ENCODE data around the gene WNT1. TPM values are rescaled to one million over a fixed set of nuclear protein-coding genes. Genes with fewer than 3 reads are reported as not detected.

Gene WNT1
- total and polyA plus RNA-seq, 10 of the 15 experiments (the other 5 are each of a cell fraction or from before 2014, with no cell fraction given) = not detected

- TF ChIP-seq CTCF (IDR thresholded peaks at IDR 0.05 in 2 of 3, conservative IDR thresholded peaks at IDR 0.05 in 1 of 3; ENCODE audit: control insufficient read depth in 2 of 3, extremely low read depth in 1 of 3, insufficient read depth in 1 of 3, low read depth in 3 of 3, low read length in 3 of 3) (peak in 1 of 3 experiments; percentile 7; a peak in 2 of 6 replicates), YY1 (IDR thresholded peaks at IDR 0.05; ENCODE audit: low read depth, low read length) (no peak), GATAD2B (conservative IDR thresholded peaks at IDR 0.05; ENCODE audit: low read depth) (peak; percentile 66; the same call in 1 of the 2 replicates)
Measured at GRCh38 chr12:48969833-48970701, 8.1 kb upstream of the WNT1 start (continued).

DNA sequence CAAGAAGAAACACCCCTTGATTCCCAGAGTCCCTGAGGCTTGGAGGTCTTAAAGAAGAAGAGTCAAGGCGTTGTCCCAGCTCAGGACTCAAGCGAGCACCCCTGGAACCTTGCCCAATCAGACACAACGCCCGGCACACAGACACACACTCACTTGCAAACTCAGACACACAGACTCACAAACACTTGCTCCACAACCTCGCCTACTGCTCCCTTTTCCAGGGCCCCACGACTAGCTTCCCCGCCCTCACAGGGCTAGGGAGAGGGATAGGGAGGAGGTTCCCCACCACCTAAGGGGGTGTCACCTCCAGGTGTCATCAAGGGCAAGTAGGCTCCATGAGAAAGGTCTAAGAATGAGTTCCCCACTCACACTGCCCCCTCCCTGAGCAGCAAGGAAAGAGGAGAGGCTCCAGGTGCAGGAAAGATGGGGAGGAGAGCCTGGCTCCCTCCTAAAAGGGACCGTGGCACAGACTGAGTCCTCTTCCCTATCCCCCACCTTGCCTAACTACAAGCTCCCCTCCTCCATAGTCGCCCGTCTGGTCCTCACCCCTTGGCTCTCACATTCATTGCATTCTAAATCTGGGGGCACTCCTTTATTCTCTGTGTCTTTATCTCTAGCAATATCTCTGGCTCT lies 7.3 kb upstream of the WNT1 start:
- DNase-seq (ENCODE audit: low read depth, low spot score) (no peak), FAIRE-seq (no peak), ATAC-seq (no peak)
- Histone ChIP-seq H3K27ac (ENCODE audit: control insufficient read depth, insufficient read depth) (no peak overlapping the region), H3K36me3 (ENCODE audit: control insufficient read depth in 2 of 2, insufficient read depth in 2 of 2, low read length in 1 of 2) (no peaks in the 10 kb centered on the region), H3K4me1 (ENCODE audit: control insufficient read depth, insufficient read depth, low read length) (peaks cover 47% of the 10 kb centered on the region), H2AFZ (ENCODE audit: control insufficient read depth, low read depth, low read length) (no peak overlapping the region), H3K4me3 (peak overlapping the region; percentile 40; the same call in 1 of the 2 replicates), H4K20me1 (ENCODE audit: control insufficient read depth, insufficient read depth) (no peaks in the 10 kb centered on the region), H3K9ac (ENCODE audit: control insufficient read depth, insufficient read depth, low read length) (no peak overlapping the region), H3K27me3 (replicated peaks in 1 of 2; ENCODE audit: control insufficient read depth in 2 of 2, insufficient read depth in 2 of 2, low read length in 1 of 2) (peaks cover 19 to 30% of the 10 kb centered on the region in 2 experiments), H3K79me2 (ENCODE audit: control insufficient read depth, insufficient read depth, low read length) (no peaks in the 10 kb centered on the region), H3K9me3 (replicated peaks; ENCODE audit: control insufficient read depth, insufficient read depth, low read length) (no peaks in the 10 kb centered on the region), H3K4me2 (ENCODE audit: control insufficient read depth, insufficient read depth) (peak overlapping the region; percentile 63; the same call in 1 of the 2 replicates)
- RAD21 ChIA-PET (ENCODE audit: unreplicated experiment) = interaction anchor here (1.1 to 4.3 kb wide), 4 partner anchors 8 to 18 kb away, joined by 3 to 35 read pairs (median 6); partner anchors contain the start of genes ARF3 and WNT1
- intact Hi-C loops (cut with micrococcal nuclease; ENCODE audit: unreplicated experiment) (no loop called here), in situ Hi-C loops (cut with MboI) (no loop called here)
- WGBS (ENCODE audit: insufficient coverage, insufficient replicate concordance, low lambda C conversion rate, missing lambda C conversion rate) = 47% methylated on average over 10 of the region's 10 CpGs
- POLR2A ChIA-PET = interaction anchor here (0.6 to 7.4 kb wide), 4 partner anchors 15 to 293 kb away, joined by 3 to 86 read pairs (median 3); partner anchors contain the start of gene ARF3
- BruUV-seq (replicated peaks) = no TSS peak
- SMC1A ChIA-PET (ENCODE audit: uncharacterized antibody, unreplicated experiment) = interaction anchor here (1.0 to 2.2 kb wide), 2 partner anchors 14 to 36 kb away, joined by 3 to 9 read pairs; no protein-coding TSS in a partner anchor
- CTCF ChIA-PET = interaction anchor here (0.6 to 7.1 kb wide), 9 partner anchors 8 to 155 kb away, joined by 3 to 65 read pairs (median 4); no protein-coding TSS in a partner anchor
- TF ChIP-seq MXI1 (IDR thresholded peaks at IDR 0.05; ENCODE audit: low read depth, low read length) (no peak), NFIC (IDR thresholded peaks at IDR 0.05; ENCODE audit: low read depth, low read length) (no peak), BACH1 (IDR thresholded peaks at IDR 0.05; ENCODE audit: borderline replicate concordance) (no peak), KLF5 (IDR thresholded peaks at IDR 0.05; ENCODE audit: partially characterized antibody) (no peak), PAX8 (IDR thresholded peaks at IDR 0.05) (no peak), NFXL1 (IDR thresholded peaks at IDR 0.05; ENCODE audit: borderline replicate concordance) (no peak), NBN (IDR thresholded peaks at IDR 0.05) (no peak), MTA3 (IDR thresholded peaks at IDR 0.05; ENCODE audit: borderline replicate concordance, low read length) (no peak), RFX5 (IDR thresholded peaks at IDR 0.05; ENCODE audit: low read depth, low read length) (no peak), IRF4 (IDR thresholded peaks at IDR 0.05; ENCODE audit: low read depth, low read length) (no peak), ZBTB4 (CRISPR knock-in tag; IDR thresholded peaks at IDR 0.05) (no peak), TAF1 (IDR thresholded peaks at IDR 0.05; ENCODE audit: borderline replicate concordance, low read depth, low read length) (no peak), MEF2B (IDR thresholded peaks at IDR 0.05; ENCODE audit: partially characterized antibody, poor library complexity, severe bottlenecking) (no peak)

Measured in GM12878 (cell line).